GM12874 (cell line): Measurements from ENCODE around the gene LAMB4.

ENCODE experiments used
- CTCF ChIP-seq: IDR thresholded peaks from 2 replicates; pipeline ENCODE4 v1.5.1; 2011; ENCODE audit warnings: low read depth, mild to moderate bottlenecking, control low read depth, low read length, moderate library complexity; ENCODE audit not compliant: insufficient read depth

LAMB4 gene

GRCh38 chr7:107980171-107980570, 150.0 kb downstream of the LAMB4 start:
- no peak for TF ChIP-seq CTCF

- TF ChIP-seq CTCF: no peak
These were observed 151.2 kb downstream of the LAMB4 start for GRCh38 chr7:107978815-107979408.

GRCh38 chr7:107977048-107977447, 153.1 kb downstream of the LAMB4 start:
- TF ChIP-seq CTCF: no peak

GRCh38 chr7:107976620-107977019, 153.5 kb downstream of the LAMB4 start:
- TF ChIP-seq CTCF: no peak

GRCh38 chr7:107975394-107976013, 154.7 kb downstream of the LAMB4 start:
- no peak for TF ChIP-seq CTCF

- TF ChIP-seq CTCF: no peak
These were observed 156.3 kb downstream of the LAMB4 start for GRCh38 chr7:107973861-107974260.
